Stimulated activated CD4-positive, alpha-beta T cell treated with anti-CD3 and anti-CD28 coated beads, Interleukin-12 subunit alpha, Interleukin-12 subunit beta, amount 100 ng/mL, for 48 hours (primary cell): ENCODE data around the gene NUP188.
"Not testable (repeated sequence)": the region's sequence is repeated elsewhere in the genome, so short reads cannot be mapped to it uniquely, and the experiment has no call there.

ENCODE experiments used
- DNase-seq, 3 donors: peaks; one replicate each; pipeline ENCODE4 v3.0.0-alpha.2; 2020; ENCODE audit warnings: low read depth in 2 of 3, low spot score in 1 of 3

Gene NUP188

DNA sequence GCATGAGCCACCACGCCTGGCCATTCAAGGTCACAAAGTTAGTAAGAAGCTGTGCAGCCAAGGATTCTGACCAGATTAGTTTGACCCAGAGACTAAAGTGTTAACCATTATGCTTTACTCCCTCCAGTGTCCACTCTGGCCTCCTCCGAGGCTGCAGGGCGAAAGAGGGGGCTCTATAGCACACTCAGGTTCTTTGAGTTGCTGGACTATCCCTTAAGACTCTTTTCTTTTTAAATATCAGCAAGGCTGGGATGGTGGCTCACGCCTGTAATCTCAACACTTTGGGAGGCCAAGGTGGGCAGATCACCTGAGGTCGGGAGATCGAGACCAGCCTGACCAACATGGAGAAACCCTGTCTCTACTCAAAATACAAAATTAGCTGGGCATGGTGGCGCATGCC lies 2.5 kb upstream of the NUP188 start:
- not testable (repeated sequence) for DNase-seq

DNA sequence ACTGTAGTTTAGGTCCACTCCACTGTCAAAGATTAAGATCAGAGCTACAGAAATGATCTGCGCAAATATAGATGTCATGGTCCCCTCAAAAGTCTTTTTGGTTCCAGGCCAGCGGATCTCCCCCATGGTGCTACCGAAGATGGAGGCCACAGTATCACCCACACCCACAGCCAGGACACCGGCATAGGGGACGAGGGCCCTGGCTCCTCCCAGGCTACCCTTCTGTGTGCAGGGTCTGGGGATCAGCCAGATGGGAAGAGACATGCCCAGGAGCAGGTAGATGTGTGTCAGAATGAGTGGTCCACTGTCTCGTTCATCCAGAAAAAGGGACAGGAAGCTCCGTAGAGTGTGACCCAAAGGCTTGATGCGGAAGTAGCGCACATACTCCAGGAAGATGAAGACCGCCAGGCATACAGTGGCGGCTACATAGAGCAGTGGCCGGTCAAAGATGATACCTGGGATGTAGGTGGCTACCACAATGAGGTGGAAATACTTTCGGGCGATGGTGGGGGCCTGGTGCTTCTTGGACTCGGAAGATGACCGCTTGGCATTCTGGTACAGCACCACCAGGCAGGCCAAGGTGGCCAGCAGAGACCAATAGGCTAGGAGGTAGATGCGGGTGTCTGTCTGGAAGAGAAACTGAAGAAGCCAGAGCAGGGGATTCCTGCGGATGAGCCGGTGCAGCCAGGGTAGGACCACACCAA lies 1.5 kb upstream of the NUP188 start:
- DNase-seq: no peak

DNA sequence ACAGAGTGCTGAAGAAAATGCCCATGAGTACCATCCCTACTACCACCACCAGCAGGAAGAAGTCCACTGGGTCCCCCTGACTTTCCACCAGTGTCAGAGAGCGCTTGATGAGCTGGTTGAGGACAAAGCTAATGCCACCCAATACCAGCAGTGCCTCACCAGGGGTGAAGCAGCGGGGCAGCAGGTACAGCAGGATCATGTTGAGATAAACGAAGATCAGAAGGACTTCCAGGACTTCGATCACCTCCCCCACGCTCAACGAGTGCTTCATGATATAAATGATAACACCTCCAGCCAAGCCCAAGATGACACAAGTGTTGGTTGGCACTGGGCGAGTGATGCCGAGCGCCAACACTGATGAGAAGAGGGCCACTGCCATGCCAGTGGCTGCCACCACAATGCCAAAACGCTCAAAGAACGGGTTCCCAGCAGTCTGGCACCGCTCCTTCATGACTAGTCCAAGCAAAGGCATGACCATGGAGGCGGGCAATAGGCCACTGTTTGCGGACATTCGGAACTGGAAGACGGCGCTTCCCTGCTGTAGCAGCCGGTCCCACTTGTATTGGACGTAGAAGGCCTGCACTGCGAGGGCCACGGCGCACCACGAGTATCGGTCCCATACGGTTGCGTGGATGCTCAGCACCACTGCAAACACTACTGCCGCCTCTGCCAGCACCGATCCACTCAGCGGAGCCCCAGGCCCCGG lies 775 bp upstream of the NUP188 start:
- DNase-seq: peak in 1 of 3 donors; percentile 5

DNA sequence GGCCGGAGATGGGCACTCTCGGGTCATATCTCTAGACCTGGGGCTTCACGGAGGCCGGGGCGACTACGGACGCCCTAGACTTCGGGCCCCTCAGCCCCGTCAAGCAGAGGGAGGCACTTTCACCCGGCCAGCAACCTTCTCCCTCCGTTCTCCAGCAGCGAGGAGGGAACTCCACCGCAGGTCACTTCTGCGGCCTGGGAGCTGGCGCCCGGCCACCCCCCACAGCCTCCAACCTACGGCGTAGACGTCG lies 297 bp upstream of the NUP188 start:
- no peak for DNase-seq

DNA sequence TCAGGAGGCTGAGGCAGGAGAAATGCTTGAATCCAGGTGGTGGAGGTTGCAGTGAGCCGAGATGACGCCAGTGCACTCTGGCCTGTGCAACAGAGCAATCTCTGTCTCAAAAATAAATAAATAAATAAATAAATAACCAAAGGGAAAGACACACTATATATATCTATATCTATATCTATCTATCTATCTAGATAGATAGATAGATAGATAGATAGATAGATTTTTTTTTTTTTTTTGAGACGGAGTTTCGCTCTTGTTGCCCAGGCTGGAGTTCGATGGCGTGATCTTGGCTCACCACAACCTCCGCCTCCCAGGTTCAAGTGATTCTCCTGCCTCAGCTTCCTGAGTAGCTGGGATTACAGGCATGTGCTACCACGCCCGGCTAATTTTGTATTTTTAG lies 13.9 kb downstream of the NUP188 start:
- DNase-seq: not testable (repeated sequence)

DNA sequence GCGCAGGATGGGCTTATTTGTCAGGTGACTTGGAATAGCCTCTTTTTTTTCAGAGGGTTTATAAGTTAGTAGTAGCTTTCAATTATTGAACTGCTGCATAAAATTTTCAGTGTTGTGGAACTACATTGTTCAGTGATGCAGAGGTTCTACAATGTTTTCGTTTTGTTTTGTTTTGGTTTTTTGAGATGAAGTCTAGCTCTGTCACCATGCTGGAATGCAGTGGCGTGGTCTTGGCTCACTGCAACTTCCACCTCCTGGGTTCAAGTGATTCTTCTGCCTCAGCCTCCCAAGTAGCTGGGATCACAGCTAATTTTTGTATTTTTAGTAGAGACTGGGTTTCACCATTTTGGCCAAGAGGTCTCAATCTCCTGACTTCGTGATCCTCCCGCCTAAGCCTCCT lies 22.0 kb downstream of the NUP188 start:
- DNase-seq: no peak

DNA sequence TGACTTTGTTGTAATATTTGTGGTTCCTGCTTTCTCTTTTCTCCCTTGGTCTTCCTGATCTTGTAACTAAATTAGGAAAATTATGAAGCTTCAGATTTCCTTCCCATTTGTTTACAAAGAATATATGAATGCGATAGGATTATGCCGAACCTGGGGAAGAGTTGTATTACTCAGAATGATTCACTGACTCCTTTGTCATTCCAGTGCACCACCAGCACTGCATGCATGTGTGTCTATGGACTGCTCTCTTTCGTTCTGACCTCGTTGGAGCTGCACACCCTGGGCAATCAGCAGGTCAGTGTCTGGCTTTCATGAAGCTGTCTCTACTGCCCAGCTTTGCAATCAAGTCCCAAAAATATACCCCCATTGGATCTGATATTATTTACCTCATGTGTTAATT lies 25.5 kb downstream of the NUP188 start:
- no peak for DNase-seq

DNA sequence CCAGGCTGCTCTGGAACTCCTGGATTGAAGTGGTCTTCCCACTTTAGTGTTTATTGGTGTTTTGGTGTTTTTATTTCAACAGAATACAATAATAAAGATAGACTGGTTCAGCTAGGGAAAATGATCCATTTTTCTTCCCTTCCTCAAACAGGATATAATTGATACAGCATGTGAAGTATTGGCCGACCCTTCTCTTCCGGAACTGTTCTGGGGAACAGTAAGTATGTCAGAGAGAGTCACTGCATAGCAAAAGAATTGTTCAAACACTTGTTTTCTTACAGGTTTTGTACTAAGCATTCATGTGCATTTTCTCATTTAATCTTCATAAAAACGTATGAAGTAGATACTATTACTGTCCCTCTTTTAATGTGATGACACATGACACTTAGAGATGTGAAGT lies 31.6 kb downstream of the NUP188 start:
- no peak for DNase-seq

DNA sequence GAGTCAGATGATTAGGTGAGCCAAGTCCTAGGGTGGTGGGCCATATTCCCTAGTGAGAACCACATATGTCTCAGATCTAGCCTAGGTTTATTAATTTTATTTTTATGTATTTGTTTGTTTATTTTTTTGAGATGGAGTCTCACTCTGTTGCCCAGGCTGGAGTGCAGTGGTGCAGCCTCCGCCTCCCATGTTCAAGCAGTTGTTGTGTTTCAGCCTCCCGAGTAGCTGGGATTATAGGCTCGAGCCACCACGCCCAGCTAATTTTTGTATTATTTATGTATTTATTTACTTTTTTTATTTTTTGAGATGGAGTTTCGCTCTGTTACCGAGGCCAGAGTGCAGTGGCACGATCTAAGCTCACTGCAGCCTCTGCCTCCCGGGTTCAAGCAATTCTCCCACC lies 36.0 kb downstream of the NUP188 start:
- DNase-seq: no peak

DNA sequence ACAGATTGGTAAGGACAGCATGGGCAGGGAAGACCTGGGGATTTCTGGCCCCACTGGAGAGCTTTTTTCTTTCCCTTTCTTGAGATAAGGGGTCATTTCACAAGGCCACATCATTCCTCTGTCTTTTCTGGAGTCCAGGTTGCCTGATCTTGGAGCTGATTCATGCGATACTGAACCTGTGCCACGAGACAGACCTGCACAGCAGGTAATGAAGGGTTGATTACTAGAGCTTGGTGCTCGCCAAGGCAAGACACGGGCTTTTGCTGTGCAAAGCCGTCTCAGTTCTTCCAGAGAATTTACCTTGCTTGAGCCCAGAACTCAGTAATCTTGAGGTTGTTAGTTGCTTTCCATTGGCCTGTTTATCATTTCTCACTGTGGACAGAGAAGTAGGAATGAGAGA lies 39.2 kb downstream of the NUP188 start:
- DNase-seq: no peak

DNA sequence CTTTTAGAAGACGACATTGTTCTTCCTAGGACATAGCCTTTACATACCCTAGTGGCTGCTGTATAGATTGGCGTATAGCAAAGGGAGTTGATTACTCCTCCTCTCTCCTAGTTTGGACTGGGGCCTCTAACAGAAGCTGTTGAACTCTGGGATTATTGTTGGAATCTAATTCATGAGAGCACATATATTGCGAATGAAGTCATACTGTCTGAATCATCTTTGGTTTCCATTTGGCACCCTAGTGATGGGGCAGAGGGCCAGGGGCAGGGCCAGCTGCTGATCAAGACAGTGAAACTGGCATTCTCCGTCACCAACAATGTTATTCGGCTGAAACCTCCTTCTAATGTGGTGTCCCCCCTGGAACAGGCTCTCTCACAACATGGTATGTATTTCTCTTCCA lies 40.3 kb downstream of the NUP188 start:
- DNase-seq: no peak

DNA sequence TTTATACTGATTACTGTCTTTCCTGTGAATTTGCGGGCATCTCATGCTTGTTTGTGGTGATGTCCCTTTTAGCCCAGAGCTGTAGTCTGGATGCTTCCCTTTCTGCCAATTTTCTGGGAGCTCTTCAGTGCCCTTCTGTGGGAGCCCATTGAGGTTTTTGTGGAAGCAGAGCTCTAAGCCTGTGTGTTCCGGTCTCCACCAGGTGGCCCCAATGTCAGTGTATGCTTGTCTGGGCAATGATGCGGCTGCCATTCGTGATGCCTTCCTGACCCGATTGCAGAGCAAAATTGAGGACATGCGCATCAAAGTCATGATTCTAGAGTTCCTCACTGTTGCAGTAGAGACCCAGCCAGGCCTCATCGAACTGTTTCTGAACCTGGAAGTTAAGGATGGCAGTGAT lies 45.5 kb downstream of the NUP188 start:
- DNase-seq: no peak

DNA sequence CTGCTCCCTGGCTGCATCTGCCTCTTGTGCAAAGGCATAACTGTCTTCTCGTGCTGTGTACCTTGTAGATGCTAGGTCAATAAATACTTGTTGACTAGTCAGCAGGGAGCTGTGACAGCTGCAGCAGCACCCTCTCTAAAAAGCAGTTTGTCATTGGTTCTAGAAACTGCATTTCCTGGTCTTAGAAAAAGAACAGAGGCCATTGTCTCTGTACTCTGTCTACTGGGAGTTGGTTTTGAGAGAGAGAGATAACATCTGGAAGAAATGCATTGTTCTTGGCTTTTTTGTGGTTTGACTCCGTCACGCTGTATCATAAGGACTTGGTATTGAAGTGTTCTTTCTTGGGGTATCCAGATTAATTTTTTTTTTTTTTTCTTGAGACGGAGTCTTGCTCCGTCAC lies 48.3 kb downstream of the NUP188 start:
- DNase-seq: no peak

DNA sequence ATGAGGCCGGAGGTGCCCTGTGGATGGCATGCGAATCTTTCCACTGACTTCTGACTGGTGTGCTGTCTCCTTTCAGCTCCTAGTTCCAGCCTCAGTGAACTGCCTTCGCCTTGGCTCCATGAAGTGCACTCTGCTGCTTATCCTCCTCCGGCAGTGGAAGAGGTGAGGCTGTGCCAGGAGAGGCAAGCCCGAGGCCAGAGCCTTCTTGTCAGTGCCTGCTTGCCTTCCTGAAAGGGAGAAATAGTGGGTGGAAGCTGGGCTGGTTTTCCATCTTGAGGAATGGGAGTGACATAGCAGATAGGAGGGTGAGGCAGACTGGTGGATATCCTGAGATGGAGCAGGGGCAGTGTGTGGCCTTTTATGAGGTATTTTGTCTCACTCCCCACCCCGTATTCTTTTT lies 51.0 kb downstream of the NUP188 start:
- no peak for DNase-seq

DNA sequence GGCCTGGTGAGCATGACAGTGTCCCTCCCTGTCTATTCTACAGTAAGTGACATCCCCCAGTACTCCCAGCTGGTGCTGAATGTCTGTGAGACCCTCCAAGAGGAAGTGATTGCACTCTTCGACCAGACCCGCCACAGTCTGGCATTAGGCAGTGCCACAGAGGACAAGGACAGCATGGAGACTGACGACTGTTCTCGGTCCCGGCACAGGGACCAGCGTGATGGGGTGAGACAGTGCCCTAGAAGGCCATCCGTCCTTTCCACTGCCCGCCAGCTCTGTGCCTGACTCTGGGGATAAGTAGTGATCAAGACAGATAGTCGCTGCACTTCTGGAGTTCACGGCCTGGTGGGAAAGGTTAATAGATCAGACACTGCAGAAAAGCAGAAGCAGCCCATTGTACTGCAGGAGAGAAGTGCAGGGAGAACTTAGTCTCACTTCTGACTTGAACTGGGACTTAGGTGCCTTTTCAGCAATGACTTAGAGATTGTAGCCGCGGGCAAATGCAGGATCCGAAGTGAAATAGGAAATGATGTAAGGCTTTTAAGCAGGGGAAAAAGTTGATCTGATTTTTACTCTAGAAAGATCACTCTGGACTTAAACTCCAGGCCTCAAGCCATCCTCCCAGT lies 52.2 kb downstream of the NUP188 start:
- DNase-seq: no peak

DNA sequence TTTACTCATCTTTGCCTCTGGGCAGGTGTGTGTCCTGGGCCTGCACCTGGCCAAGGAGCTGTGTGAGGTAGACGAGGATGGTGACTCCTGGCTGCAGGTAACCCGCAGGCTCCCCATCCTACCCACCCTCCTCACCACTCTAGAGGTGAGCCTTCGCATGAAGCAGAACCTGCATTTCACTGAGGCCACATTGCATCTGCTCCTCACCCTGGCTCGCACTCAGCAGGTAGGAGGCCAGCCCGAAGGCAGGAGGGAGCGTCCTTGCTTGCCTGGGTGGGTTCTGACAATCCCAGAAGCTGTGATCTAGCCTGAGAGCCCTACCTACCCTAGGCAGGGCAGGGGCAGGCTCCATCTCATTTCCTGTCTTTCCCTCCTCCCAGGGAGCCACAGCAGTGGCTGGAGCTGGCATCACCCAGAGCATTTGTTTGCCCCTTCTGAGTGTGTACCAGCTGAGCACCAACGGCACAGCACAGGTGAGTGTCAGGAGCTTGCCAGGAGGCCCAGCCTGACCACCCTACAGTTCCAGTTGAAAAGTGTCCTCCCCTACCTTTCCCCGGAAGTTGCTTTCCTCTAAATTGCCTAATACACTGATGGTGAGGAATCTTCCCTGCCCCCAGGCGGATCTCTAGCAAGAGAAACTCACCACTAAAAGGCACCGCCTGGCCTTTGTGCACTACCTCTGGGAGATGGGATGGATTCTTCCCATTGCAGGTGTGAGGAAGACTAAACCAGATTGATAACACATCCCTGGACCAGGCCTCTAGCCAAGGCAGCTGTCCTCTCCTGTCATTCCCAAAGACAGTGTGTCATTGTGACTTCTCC lies 54.2 kb downstream of the NUP188 start:
- DNase-seq: no peak

DNA sequence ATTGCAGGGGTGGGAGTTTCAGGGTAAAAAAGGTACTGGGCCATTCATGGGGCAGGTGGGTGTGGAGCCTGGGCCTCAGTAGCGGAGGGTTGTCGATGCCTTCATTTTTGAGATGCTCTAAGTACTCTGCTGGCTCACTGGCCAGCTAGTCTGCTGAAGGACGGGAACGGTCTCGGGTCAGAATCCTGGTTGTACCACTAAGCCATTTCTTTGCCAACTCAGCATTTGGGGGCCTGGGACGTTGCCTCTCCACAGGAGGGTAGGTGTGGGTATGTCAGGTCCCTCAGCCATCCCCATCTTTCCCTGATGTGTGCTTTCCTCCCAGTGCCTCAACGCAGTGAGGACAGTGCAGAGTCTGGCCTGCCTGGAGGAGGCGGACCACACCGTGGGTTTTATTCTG lies 55.5 kb downstream of the NUP188 start:
- DNase-seq: no peak

DNA sequence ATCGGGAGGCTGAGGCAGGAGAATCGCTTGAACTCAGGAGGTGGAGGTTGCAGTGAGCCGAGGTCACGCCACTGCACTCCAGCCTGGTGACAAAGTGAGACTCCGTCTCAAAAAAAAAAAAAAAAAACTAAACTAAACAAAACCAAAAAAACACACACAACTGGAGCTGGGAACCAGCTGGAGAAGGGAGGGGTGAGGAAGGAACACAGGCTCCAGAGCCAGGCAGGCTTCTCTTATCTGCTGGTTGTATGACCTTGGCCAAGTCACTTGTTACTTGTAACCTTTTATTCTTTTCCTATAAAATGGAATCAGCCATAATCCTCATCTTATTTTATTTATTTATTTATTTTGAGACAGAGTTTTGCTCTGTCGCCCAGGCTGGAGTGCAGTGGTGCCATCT lies 56.7 kb downstream of the NUP188 start:
- not testable (repeated sequence) for DNase-seq

DNA sequence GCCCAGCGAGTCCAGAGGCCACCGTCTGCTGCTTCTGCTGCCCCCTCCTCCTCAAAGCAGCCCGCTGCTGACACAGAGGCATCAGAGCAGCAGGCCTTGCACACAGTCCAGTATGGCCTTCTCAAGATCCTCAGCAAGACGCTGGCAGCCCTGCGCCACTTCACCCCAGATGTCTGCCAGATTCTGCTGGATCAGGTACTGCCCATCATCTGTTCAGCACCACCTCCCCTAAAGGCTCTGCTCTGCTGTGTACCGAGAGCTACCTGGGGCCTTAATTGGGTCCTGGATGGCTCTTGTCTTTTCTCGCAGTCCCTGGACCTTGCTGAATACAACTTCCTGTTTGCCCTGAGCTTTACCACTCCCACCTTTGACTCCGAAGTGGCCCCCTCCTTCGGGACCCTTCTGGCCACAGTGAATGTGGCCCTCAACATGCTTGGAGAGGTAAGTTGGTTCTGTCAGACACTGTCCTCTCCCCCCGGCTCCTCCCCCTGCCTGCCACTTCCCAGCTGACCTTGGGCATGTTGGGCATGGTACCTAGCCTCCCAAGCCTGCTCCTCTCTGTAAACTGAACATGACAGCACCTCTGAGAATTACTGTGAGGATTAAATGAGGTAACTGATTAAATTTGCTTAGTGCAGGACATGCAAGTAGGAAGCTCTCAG lies 58.0 kb downstream of the NUP188 start:
- DNase-seq: no peak

DNA sequence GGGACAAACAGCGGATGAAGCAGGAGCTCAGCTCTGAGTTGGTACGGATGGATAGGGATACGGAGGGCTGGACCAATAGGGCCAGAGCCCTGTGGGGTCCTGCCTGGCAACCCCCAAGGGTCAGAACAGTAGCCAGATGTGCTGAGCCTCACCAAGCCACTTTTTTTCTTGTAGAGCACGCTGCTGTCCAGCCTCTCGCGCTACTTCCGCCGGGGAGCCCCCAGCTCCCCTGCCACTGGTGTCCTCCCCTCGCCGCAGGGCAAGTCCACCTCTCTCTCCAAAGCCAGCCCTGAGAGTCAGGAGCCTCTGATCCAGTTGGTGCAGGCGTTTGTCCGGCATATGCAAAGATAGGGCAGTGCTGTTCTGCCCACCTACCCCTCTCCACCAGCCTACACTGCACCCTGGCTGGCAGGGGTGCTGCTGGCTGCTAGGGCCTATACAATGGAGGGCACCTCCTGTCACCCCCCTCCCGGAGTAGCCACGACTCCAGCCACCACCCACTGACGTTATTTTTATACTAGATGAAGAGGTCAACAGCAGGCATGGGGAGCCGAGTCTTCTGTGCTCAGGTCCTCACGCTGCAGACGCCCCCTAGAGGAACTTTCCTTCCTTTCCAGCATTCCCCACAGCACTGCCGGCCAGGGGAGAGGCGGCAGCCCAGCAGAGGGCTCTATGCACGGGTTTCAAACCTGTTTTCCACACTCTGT lies 59.0 kb downstream of the NUP188 start:
- DNase-seq: peak; percentile 21 to 28 (median 28)
